Activated CD4-positive, alpha-beta T cell treated with anti-CD3 and anti-CD28 coated beads for 24 hours (primary cell): ENCODE measurements around the gene TBC1D2.

Experiments used
- DNase-seq, 2 donors: peaks; one replicate each; pipeline ENCODE4 v3.0.0-alpha.2; 2020; ENCODE audit warnings: low read depth in 2 of 2

Gene TBC1D2

DNA sequence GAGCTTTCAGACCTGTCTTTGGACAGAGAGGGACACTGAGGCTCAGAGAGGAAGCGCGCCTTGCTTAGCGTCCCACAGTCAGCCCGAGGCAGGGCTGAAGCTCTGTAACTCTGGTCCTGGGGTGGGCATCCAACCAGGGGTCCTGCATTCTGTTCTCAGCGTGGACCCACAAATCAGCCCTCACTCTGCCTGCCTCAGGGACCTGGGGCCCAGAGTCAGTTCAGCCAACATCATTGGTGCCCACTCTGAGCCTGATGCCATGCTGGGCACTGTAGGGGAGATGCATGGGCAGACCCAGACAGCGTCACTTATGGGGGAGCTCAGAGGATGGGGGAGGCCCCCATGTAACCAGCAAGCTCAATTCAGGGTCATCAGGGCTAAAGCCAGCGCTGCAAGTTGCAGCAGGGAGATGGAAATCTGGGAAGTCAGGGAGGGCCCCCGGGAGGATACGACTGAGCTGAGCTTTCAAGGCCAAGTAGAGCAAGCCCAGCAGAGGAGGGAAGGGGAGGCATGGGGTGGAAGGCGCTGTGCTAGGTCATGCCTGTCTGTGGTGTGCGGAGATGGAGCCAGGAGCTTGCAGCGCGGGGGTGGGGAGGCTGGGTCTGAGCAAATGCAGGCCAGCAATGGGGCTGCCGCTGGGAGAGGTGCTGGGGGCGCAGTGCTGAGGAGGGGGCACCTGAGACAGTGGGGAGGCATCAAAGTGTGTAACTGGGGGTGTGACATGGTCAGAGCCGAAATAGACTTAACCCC, 84.1 kb downstream of the TBC1D2 start:
- no peak for DNase-seq

DNA sequence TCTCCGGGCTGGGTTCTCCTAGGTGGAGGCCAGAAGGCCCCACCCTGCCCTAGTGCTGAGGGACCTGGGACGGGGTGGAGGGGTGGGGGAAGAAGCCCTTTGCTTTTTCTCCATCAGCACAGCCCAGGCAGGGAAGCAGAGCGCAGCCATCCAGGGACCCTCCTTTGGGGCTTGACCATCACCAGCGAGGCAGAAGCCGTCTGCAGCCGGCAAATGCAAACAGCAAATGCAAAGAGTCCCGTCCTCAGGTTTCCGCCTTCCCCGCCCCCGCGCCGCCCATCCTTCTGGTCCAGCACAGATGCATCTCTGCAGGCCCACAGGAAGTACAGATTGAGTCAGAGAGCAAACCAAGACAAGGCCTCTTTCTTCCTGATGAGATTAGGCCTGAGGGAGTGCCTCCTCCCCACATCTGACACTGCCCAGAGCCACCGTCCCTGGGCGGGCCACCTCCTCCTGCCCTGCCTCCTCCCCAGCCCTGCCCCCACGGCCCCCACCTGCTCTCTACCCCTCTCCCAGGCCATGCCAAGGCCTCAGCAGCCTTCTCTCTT, 86.4 kb downstream of the TBC1D2 start:
- peak in 1 of 2 donors; percentile 17 for DNase-seq

GRCh38 chr9:98168153-98168780, 87.2 kb downstream of the TBC1D2 start:
- DNase-seq = no peak

DNA sequence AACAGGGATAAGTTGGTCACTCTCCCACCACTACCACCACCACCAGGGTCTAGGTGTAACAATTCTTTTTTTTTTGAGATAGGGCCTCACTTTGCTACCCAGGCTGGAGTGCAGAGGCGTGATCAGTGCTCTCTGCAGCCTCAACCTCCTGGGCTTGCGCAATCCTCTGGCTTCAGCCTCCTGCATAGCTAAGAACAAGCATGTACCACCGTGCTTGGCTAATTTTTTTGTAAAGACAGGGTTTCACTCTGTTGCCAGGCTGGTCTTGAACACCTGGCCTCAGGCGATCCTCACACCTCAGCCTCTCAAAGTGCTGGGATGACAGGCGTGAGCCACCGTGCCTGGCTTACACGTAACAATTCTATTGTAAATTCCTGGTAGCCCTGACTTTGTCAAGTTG, 90.5 kb downstream of the TBC1D2 start:
- no peak for DNase-seq

- DNase-seq = no peak
Observed at GRCh38 chr9:98162613-98163012, 92.8 kb downstream of the TBC1D2 start.

DNA sequence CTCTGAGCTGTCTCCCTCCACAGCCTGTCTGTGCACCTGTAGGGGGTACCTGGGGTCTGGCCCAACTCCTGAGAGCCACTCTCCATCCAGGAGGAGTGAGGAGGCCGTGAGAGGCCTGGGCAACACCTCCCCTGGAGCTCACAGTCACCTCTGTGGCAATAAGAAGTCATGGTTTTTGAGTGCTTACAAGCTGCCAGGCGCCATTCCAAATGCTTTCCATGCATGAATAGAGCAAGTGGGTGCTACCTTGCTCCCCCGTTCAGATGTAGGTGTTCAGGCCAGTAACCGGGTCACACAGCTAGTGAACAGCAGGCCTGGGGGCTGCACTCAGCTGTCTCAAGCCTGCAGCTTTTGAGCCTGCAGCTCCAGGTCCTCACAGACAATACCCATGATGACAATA, 93.6 kb downstream of the TBC1D2 start:
- DNase-seq = no peak

DNA sequence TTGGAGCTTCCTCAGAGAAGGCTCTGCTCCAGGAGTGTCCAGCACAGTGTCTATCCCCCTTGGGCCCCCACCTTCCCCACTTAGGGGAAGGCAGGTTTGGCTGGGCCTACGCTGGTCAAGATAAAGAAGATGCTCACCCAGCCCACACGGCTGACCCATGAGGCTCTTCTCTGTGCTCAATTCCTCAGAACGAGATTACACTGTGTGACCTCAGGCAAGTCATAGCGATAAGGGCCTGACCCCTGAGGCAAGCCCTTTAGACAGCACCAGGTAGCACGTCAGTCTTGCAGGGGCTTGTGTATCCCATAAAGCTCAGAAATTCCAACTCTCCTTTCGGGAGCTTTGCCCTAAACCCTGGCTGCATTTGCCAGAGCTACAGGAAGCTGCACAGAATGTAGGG, 95.7 kb downstream of the TBC1D2 start:
- DNase-seq = no peak

- no peak for DNase-seq
Observed at GRCh38 chr9:98159301-98159700, 96.1 kb downstream of the TBC1D2 start.

GRCh38 chr9:98158071-98158831, 97.2 kb downstream of the TBC1D2 start:
- DNase-seq = no peak

GRCh38 chr9:98157372-98157771, 98.1 kb downstream of the TBC1D2 start:
- DNase-seq = no peak

- no peak for DNase-seq
Observed at GRCh38 chr9:98154678-98155077, 100.8 kb downstream of the TBC1D2 start.

DNA sequence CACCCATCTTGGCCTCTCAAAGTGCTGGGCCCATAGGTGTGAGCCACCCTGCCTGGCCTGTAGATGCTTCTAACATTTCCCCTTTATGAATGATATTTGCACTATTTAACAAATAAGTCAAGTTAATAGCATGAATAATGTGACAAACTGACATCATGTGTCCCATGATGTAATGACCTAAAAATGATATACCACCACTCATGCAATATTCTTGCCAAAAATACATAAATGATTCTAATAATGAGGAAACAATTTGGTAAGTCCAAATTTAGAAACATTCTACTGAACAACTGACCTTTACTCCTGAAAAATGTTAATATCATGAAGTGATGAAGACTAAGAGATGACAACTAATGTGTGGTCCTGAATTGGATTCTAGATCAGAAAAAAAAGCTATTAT, 102.9 kb downstream of the TBC1D2 start:
- DNase-seq = no peak

DNA sequence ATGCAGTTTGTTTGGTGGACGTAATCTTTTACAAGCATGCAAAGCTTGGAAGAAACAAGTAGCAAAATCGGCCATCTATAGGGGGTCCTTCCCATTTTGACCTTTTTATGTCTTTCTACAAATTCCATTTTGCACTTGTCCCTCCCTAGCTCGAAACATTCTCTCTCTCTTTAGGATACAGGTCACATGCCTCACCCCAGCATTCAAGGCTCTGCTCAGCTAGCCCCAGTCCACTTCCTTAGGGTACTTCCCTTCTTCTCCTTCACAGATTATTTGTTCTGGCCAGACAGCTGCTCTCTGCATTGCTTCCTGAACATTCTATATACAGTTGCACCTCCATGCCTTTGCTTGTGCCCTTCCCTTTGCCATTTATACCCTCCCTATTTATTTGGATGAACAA, 104.7 kb downstream of the TBC1D2 start:
- no peak for DNase-seq

DNA sequence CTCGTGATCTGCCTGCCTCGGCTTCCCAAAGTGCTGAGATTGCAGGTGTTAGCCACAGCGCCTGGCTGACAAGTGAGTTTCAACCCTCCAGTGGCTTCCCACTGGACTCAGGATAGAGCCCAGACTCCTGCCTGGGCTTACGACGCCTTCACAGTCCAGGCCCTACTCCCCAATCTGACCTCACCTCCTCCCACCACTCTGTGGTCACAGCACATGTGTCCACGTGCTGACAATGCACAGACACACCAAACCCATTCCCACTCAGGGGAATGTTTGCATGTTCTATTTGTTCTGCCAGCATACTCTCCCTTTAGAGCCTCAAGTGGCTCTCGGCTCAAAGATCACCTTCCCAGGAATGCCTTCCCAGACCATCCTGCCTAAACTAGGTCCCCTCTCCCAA, 105.3 kb downstream of the TBC1D2 start:
- no peak for DNase-seq

DNA sequence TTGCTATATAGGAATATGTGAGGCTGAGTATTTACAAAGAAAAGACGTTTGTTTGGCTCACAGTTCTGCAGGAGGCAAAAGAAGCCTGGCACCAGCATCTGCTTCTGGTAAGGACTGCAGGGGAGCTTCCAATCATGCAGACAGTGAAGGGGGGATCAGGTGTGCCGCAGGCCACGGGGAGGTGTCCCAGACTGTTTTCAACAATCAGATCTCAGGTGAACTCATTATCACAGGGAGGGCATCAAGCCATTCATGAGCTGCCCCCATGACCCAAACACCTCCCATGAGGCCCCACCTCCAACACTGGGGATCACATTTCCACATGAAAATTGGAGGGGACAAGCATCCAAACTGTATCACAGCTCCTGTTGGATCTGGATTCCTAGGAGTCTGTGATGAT, 106.0 kb downstream of the TBC1D2 start:
- no peak for DNase-seq
